GM19467 (cell line): ENCODE measurements around the gene PHIP.
"Not testable (repeated sequence)": the region's sequence is repeated elsewhere in the genome, so short reads cannot be mapped to it uniquely, and the experiment has no call there.

Source experiments
- ATAC-seq: cut with Tn5 transposase; IDR thresholded peaks from one replicate; pipeline ENCODE4 v1.9.1; 2021; ENCODE audit warnings: mild to moderate bottlenecking, moderate library complexity; ENCODE audit not compliant: unreplicated experiment

Gene PHIP

DNA sequence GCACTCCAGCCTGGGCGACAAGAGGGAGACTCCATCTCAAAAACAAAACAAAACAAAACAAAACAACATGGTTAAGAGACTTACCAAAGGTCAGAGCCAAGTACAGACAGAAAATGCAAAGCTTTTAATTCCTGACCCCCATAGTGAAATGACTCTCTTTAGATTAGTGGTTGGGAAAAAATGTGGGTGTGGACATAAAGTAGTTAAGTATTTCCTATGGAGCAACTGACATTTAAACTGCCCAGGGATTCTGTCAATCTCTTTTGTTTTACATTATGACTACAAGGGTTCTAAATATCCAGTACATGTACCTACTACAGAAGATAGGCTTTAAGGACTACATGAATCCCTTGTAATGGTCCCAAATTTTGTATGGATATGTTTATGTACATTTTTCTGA is 135.6 kb downstream of the PHIP start:
- ATAC-seq: no peak

- no peak for ATAC-seq
Observed at GRCh38 chr6:78936515-78936914, 141.5 kb downstream of the PHIP start.

DNA sequence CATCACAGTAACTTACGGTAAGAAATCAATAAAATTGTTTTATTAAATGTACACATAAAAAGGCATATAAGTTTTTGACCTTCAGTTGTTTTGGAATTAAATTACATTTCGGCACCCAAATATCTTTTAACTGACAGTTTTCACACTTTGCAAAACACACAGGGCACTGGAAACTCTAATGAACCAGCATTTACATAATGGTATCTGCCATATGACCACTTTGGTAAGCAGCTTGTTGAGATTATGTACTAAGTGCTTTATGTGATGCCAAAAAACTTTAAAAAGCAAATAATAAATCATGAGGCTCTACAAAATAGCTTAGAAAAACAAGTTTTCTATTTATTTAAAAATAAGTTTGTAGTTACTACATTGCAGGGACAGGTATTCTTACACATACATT is 142.5 kb downstream of the PHIP start:
- no peak for ATAC-seq

DNA sequence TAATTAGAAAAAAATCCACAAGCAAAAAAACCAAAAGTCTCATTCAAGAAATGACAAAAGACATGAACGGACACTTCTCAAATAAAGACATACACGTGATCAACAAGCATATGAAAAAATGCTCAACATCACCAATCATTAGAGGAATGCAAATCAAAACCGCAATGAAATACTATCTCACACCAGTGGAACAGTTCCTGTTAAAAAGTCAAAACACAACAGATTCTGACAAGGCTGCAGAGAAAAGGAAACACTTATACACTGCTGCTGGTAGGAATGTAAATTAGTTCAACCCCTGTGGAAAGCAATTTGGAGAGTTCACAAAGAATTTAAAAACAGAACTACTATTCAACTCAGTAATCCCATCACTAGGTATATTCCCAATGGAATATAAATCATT is 152.7 kb downstream of the PHIP start:
- ATAC-seq: no peak

DNA sequence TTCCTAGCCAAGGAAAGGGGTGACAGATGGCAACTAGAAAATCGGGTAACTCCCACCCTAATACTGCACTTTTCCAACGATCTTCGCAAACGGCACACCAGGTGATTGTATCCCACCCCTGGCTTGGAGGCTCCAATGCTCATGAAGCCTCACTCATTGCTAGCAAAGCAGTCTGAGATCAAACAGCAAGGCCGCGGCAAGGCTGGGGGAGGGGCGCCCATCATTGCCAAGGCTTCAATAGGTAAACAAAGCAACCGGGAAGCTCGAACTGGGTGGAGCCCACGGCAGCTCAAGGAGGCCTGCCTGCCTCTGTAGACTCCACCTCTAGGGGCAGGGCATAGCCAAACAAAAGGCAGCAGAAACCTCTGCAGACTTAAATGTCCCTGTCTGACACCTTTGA is 156.9 kb downstream of the PHIP start:
- not testable (repeated sequence) for ATAC-seq

GRCh38 chr6:78917788-78918187 is 160.3 kb downstream of the PHIP start:
- no peak for ATAC-seq

DNA sequence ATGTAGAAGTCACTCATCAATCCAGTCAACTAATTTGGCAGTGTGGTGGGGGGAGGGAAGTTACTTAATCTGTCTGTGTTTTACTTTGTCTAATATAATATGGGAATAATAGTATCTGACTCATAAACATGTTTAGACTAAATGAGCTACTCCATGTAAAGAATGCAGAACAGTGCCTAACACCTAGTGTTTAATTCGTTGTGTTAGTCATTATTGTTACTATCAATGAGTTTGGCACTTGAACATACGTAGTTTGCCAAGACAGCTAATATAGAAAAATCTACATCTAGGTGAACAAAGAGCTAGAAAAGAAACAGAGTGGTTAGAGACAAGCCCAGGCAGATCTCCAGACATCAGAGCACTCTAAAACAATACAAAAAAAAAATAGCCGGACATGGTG is 161.6 kb downstream of the PHIP start:
- ATAC-seq: no peak

DNA sequence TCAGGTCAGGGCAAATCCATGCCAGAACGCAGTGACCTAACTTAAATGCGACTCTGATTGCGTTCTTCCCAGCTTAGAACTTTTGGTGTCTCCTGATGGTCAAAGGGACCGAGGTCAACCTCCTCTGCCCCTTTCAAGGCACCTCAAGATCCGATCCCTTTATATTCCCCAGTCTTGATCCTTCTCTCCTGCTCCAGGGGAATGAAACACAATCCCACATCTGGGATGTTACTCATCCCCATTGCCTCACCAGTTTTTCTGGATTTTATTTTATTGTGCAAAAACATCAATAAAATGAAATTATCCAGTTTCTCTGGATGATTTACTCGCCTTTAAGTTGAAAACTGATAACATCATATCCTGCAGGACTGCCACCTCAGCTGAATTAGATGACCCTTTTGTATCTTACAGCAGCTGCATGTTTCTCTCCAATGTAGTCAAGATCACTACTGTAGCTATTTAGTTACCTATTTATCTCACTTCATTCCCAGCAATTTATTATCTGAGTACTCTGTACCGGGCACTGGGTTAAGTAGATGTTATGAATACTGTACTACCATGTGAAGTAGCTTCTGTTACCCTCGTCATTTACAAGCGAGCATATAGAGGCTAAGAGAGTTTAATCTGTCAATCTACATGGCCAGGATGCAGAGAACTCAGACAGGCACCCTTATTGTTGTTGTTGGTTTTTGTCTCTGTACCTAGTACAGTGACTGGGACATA is 166.7 kb downstream of the PHIP start:
- no peak for ATAC-seq

DNA sequence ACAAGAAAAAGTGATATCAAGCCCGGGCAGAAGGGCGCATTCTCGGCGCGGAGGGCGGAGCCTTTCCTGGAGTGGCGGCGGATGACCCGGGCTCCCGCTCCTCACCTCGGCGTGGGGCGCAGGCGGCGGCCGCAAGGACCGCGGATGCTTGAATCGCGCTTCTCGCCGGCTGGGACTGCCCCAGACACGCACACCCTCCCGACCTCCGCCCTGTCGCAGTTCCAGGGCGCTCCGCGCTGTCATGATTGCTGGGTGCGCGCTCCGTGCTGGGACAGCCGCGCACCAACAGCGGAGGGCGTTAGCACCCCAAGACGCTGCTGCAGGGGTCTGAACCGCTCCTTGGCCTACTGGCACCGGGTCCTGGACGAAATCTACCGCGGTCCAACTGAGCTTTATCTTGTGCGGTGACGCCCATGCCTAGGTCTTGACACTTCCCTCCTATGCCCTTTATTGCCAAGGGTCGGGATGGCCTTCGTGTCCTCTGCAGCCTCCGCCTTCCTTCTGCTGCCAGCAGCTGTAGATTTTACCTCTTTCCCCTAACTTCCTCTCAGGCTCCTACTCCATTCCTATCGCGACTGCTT is 167.4 kb downstream of the PHIP start:
- ATAC-seq: peak; percentile 62

DNA sequence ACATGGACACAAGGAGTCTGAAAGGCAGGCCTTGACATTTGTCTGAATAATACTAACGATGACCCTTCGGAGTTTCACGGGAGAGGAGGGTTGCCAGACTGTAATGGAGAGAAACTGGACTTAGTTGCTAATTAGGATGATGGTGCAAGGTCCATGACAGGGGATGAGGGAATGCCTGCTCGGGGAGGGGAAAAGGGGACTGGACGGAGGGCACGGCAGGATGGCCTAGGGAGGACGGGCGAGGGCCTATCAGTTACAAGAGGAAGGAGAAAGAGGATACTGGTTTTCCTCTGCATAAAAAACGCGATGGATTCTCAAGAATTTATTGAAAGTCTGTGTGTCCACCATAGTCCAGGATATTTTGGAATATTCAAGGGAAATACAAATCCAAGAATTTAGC is 168.0 kb downstream of the PHIP start:
- ATAC-seq: no peak

DNA sequence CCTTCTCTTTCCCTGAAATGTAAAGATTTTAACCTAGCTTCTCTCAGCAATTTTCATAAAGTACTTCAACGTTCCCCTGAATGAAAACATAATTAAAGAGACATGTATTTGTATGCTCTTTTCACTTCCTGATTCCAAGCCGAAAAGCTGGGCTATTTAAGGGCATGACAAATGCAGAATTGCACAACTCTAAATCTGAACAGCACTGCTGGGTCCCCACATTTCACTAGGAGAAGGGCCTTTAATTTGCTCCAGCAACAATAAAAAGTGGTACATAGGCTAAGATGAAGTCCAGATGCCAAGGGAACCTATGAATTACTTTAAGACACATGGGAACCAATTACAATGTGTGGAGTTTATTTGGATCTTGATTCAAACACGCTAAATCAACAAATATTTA is 168.7 kb downstream of the PHIP start:
- no peak for ATAC-seq

- ATAC-seq: no peak
Observed at GRCh38 chr6:78908621-78909020, 169.4 kb downstream of the PHIP start.

- no peak for ATAC-seq
Observed at GRCh38 chr6:78896227-78896626, 181.8 kb downstream of the PHIP start.

DNA sequence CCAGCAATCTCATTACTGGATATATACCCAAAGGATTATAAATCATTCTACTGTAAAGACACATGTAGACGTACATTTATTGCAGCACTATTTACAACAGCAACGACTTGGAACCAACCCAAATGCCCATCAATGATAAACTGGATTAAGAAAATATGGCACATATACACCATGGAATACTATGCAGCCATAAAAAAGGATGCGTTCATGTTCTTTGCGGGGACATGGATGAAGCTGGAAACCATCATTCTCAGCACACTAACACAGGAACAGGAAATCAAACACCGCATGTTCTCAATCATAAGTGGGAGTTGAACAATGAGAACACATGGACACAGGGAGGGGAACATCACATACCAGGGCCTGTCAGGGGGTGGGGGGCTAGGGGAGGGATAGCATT is 188.2 kb downstream of the PHIP start:
- not testable (repeated sequence) for ATAC-seq
